ENCODE results near the gene GALNT10.

GALNT10 gene

DNA sequence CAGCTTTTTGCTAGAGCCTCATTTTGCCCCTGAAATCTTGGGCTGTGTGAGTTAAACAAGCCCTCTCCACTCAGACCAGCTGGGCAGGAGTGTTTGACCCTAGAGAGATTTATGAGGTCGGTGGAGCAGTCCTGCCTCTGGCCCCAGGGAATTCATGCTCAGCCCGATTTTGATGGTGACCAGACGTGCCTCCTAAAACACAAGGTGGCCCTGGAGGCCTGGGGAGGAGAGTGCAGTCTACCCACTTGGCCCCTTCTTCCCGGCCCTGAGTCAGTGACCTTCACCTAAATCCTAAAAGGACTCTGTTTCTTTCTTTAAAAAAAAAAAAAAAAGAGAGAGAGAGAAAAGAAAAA lies 168.7 kb downstream of the GALNT10 start:
- peak; percentile 10 for DNase-seq

- DNase-seq: peak; percentile 75
Measured at GRCh38 chr5:154360241-154360640, 169.7 kb downstream of the GALNT10 start.

DNA sequence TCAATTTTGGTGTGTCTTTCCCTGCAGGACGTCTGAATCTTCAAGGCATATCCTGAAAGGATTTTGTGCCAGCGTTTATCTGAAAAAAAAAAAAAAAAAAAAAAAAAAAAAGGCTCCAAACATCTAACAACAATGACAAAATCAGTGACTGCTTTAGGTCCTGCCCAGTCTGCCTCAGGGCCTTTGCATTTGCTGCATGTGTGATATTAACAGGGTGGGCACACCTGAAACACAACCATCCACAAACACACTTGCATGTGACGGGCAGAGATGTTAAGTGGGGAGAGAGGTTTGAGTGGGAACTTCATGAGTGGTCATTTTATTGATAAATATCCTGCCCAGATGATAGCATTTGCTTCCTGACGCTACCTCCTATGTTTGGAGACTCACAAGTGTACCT lies 172.9 kb downstream of the GALNT10 start:
- no peak for DNase-seq

DNA sequence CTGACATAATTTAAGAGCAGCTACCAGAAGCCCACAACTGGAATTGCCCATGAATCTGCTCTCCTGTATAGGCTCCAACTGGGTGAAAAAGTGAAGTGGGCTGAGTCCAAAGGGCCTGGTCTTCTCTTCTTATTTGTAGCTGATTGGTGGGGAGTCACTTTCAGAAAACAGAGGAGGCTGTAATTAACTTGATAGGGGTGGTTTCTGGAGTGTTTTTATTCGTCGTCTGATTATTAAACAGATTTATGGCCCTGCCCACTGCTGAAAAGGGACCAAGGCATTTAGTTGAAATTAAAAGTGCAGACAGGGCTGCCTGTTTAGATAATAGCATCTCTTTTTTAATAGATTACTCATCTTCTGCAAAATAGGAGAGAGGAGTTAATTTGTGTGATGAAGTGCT lies 174.2 kb downstream of the GALNT10 start:
- no peak for DNase-seq

DNA sequence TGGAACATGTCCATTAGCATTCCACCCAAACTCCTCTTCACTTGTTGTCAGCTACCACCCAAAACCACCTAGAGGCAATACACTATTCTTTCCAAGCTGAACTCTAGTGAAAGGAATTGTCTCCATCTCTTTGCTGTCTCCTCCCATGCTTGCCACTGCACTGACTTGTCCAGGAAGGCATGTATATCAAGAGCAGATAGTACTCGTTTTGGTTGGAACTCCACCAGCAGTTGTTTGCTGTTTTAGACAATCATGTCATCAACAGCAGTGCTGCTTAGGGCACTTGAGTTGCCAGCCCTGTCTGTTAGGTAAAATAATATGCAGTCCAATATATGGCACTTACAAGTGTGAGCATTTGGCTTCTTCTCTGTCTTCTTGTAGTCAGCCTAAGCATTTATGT lies 175.3 kb downstream of the GALNT10 start:
- no peak for DNase-seq

DNA sequence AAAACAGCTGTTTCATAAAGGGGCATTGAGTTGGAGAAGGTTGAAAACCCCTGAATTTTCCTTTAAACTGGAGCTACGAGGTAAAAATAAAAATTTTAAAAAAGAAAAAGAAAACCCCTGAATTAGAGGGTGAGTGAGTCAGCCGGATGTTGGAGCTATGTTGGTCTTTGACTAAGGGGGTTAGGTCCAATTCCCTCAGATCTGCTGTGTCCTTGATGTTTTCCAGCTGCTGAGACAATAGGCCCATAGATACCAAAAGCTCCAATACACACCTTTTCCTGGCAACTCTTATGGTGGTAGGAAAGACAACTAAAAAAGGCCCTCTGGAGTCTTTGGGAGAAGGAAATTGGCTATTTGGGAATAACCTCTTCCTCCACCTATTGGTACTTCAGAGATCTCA lies 175.8 kb downstream of the GALNT10 start:
- no peak for DNase-seq

GRCh38 chr5:154367101-154367500 lies 176.6 kb downstream of the GALNT10 start:
- no peak for DNase-seq

DNA sequence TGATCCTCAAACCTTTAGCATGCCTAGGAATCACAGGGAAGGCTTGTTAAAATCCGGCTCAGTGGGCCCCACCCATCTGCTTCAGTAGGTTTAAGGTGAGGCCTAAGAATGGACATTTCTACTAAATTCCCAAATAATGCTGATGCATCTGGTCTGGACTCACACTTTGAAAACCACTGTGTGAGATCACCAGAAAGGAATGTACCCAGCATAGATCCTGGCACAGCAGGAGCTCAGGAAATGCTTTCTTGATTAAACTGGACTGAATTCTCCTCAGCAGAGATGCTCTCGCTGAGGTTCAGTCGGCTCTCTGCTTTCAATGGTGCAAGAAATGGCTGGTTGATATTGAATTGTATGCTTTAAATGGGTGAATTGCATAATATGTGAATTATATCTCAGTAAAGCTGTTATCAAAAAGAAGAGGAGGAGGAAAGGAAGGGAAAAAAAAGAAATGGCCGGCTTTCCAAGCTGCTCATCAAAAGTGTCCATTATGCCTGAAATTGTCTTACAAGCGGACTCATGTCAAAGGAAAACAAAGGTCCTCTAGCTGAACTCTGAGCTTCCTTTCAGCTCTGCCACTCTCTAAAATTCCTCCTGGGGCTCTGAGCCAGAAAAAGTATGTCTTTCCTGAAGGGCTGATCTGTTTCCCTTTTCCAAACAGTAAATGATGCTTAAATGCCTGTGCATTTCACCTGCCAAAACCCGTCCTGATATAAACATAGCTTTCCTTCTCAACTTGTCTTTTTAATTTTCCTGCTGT lies 177.7 kb downstream of the GALNT10 start:
- no peak for DNase-seq

- no peak for DNase-seq
Measured at GRCh38 chr5:154369682-154370081, 179.1 kb downstream of the GALNT10 start.

- no peak for DNase-seq
Measured at GRCh38 chr5:154370119-154370518, 179.6 kb downstream of the GALNT10 start.

DNA sequence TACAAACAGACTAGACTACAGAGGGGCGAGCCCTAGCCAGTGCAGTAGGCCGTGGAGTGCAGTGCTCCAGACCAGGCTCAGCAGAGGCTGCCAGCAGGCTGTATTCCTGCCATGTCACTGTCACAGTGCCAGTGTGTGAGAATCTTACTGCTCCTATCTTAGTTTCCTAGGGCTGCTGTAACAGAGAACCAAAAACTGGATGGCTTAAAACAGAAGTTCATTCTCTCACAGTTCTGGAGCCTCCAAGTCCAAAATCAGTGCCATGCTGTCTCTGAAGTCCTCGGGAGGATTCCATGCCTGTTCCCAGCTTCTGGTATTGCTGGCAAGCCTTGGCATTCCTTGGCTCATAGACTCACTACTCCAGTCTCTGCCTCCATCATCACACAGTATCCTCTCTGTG lies 180.3 kb downstream of the GALNT10 start:
- DNase-seq: no peak

DNA sequence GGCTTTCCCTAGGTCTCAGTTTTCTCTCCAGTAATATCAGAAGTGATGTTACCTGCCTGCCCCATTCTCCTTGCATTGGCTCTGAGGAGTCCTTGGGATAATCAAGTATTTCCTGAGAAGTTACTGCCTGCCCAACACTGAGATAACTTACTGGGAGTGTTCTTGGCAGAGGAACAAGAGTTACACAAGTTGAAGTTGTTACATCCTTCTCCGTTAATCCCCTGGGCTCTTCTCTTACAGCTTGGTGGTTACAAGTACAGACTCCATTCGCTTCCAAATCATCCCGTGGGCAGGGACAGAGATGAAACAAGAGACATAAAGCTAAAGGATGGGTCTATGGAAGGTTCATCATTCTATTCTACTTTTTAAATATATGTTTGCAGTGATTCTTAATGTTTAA lies 181.2 kb downstream of the GALNT10 start:
- DNase-seq: peak; percentile 58

DNA sequence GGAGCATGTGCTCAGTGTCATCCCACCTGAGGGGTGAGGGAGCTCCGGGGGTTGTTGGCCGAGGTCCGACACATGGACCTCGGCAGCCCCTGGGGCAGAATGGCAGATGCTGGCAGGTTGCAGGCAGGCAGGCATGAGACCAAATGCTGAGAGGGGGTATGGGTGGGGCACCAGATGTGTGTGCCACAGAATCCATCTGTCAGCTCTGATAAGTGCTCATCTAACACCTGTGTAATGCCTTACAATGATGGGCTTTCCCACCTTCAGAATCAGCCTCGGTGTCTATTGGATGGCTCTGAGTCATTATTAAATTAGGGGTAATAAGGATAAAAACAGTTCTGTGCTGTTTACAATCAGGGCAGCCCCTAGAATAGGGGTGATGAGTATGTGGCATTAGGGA lies 182.1 kb downstream of the GALNT10 start:
- no peak for DNase-seq

DNA sequence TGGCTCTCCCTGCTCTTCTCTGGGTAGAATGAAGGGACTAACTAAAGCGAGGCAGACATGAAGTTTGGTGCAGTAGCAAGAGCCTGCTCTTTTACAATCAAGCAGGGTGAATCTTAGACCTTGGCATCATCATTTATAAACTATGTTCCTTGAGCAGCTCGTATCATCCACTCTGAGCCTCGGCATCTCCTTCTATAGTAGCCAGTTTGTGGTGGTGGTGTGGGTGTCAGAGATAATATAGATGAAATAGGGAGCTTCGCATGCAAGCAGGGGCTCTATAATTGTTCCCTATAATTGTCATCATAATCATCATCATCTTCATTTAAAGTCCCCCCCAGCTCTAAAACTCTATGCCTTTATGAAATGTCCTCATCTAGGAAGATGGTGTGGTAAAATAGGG lies 182.8 kb downstream of the GALNT10 start:
- no peak for DNase-seq

DNA sequence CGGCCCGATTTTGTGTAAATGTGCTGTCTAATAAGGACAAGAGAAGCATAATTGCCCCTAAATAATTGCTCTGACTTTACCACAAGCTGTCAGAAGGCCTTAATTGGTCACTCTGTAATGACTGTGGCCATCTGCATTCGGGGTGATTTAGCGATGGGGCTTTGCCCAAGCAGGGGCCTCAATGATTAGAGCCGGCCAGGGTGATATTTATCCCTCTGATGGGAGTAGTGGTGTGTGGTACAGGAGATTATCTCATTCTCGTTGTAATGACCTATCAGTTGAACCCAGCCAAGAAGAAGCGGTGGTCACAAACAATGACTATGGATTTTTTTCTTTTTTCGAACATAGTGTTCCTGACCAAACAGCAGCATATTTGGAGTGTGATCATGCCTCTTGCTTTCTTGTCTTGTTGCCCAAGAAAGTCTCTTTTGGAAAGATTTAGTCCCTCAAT lies 183.2 kb downstream of the GALNT10 start:
- no peak for DNase-seq

GRCh38 chr5:154374264-154374663 lies 183.7 kb downstream of the GALNT10 start:
- no peak for DNase-seq

DNA sequence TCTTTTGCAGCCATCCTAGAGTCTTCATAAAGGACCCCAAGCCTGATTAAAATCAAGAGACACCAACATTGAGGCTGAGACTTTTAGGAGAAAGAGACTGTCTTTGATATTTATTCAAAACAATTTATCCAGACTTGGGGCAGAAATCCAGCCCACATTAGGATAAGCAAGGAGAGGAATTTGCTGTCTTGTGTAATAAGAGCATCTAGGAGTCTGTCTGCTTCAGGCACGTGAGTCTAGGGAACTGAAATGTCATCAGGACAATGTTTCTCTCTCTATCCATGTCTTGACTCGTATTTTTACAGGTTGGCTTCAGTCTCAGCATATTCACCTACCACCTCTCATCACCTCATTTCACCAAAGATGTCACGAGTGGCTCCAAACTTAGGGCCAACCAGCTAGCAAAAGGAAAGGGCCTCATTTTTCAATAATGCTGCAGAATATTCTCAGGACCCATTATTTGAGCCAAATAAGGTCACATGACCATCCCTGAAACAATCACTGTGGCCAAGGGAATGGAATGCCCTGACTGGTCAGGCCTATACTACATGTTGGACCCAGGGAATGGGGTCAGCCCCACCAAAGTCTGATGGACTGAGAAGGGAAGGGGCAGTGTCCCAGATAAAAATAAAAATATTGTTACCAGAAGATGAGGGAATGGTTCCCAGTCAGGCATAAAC lies 184.9 kb downstream of the GALNT10 start:
- no peak for DNase-seq

GRCh38 chr5:154376481-154376880 lies 185.9 kb downstream of the GALNT10 start:
- no peak for DNase-seq

DNA sequence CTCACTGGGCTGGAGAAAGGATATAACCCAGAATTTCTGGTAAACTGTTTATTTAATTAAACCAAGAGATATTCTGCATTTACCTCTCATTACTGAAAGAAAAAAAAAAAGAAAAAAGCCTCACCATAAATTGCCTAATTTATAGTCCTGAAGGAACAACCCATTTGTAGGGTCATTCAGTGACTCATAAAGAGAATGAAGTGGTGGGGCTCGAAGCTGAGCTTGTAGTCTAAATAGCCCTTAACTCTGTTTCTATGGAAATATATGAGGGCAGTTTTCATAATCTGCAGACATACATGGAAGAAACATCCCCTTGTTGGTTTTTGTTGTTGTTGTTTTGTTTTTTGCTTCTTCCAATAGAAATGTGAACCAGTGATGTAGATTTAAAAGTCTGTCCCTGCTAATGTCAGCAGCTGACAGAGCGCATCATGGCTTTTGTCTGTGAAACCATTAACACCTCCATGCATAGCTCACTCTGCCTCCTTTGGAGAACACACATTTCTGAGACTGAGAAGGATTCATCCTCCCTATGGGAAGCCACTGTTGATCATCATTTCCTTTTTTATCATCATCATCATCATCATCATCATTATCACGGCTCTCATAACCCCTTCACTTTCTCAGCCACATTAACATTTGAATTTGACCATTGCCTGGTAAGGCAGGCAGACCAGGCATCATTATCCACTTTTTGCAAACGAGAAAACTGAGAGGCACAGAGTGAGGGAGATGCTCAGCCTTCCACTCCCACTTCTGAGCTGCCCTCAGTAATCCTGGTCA lies 187.4 kb downstream of the GALNT10 start:
- no peak for DNase-seq

DNA sequence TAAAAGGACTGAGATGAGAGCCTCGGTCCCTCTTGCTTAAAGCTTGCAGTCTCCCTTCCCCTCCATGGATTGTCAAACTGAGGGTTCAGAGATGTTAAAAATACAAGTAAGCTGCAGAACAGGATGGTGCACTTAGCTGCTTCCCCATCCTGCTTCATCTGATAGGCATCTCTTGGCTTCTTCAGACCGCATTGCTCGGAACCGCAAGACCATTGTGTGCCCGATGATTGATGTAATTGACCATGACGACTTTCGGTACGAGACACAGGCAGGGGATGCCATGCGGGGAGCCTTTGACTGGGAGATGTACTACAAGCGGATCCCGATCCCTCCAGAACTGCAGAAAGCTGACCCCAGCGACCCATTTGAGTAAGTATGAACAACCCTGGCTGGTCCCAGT lies 189.7 kb downstream of the GALNT10 start:
- no peak for DNase-seq

DNA sequence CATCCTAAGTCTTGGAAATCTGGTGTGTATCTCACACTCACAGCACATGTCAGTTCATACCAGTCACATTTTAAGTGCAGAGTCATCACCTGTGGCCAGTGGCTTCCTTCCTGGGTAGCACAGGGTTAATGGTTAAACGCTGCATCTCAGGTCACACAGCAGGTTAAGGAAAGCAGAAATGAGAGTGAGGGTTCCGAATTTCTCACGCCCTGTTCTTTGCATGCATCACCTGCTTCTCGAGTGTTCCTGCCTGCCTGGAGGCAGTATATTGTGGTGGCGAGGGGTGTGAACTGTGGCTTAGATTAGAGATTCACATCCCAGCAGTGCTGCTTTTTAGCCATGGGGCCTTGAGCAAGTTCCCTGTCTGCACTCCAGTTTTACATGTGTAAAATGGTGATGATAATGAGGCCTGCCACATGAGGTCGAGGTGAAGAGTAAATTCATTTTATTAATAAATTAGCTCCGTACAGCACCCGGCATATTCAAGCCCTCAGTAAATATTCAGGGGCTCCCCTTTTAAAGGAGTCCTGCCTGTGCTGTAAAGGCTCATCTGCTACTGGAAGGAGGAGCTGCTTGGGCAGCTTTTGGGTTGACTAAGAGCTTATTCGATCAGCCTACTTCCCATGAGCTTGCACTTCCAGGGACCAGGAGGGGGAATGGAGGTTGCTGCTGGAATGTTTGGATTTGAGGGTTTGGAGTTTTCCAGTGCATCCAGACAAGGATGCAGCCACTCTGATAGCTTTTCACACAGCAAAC lies 194.1 kb downstream of the GALNT10 start:
- DNase-seq: no peak

- DNase-seq: no peak
Measured at GRCh38 chr5:154385236-154385512, 194.6 kb downstream of the GALNT10 start.

GRCh38 chr5:154386952-154387629 lies 196.6 kb downstream of the GALNT10 start:
- DNase-seq: no peak

Data from MV-4-11 (cell line).